Bone marrow (tissue), 2 donors: ENCODE results near the gene KCNJ4.

Source experiments
- DNase-seq, 2 donors: peaks; one replicate each; lab custom pipeline; 2025; lab: John Stamatoyannopoulos, UW

KCNJ4 gene

DNA sequence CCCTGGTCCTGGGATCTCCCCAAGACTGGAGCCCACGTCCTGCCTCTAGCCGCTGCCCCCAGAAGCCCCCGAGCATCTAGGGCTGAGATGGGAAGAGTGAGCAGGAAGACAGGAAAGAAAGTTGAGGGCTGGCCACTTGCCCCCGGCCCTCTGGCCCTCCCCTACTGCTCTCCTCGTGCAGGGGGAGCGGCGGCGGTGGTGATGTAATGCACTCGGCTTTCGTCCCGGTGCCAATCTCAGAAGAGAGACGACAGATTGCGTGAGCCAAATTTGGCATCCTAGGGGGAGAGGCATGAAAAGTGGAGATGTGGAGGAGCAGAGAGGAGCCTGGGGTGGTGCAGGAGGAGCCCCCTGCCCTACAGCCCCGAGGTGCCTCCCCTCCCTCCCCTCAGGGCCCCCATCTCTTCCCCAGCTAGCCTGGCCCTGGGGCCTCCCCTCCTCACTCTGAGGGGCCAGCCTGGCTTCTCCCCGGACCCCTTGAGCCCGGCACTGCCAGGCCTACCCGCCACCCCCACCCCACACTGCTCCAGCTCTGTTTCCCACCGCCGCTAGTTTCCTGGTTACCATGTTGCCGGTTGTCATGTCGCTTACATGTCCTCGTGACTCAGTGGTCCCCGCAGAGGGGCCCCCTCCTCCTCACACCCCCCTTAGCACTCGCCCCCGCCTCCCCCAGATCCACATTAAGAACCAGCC lies 2.5 kb downstream of the KCNJ4 start:
- no peak for DNase-seq

DNA sequence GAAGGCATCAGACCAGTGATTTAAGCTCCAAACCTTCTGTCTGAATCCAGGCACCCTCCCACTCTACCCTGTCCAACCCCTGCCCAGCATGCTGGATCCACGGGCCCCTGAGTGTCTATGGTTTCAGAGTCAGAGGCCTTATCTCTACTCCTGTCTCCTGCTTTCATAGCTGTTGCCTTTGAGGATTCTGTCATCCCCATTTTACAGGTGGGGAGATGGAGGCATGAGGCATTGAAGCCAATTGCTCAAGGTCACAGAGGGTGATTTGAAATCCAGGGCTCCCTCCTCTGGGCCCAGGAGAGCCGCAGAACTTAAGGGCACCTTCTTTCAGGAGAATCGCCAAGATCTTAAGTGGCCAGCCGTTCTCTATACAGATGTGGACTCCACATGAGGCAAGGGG lies 3.1 kb downstream of the KCNJ4 start:
- no peak for DNase-seq

DNA sequence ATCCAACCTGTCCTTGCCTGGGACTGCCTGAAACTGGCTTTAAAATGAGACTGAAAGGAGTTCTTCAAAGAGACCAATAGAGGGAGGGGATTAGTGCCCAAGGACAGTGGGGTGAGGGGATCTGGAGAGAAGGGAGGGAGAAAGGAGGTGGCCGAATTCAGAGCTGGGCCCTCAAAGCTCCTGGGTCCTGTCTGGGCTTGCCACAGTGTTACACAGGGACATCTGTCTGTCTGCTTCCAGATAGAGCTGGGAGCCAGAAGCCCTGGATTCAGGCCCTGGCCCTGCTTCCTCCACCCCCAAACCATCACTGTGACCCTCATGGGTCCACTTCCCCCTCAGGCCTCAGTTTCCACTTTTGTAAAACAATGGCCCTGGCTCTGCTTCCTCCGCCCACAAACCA lies 3.6 kb downstream of the KCNJ4 start:
- DNase-seq, result no peak

DNA sequence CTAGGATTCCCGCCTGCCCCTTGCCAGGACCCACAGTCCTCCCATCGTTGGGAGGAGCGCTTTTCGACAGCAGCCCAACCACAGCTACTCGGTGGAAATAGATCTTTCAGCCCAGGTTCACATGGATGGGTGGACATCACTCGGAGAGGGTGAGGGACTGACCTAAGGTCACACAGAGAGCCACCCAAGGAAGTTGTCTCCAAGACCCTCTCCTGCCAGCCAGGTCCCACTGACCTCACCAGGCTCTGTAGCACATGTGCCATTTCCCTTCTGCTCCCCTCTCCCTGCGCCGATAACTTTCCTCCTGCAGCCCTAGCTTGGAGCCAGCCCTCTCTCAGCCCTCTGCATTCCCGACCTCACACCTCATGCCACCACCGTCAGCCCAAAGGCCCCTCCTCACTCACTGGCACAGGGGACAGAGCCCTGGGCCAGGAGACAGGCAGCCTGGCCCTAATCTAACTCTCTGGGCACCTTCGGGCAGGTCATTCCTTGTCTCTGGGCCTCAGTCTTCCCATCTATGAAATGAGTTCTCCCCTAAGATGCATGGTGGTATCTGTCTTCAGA lies 4.7 kb downstream of the KCNJ4 start:
- DNase-seq, result no peak

DNA sequence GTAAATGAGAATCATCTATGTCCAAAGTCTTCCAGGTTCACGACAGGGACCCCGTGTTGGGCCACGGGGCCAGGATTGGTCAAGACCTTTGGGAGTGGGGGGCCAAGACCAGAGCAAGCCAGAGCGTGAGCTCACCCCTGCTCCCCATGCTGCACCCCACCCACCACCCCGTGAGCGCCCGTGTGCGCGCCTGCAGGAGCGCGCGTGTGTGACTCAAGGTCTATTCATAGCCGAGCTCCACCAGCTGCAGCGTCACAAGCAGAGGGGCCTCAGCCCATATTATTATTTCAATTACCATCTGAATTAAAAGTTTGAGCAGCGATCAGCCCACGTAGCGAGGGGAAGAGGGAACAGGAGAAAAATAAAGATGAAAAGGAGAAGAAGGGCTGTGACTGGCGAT lies 5.2 kb downstream of the KCNJ4 start:
- DNase-seq, result no peak

DNA sequence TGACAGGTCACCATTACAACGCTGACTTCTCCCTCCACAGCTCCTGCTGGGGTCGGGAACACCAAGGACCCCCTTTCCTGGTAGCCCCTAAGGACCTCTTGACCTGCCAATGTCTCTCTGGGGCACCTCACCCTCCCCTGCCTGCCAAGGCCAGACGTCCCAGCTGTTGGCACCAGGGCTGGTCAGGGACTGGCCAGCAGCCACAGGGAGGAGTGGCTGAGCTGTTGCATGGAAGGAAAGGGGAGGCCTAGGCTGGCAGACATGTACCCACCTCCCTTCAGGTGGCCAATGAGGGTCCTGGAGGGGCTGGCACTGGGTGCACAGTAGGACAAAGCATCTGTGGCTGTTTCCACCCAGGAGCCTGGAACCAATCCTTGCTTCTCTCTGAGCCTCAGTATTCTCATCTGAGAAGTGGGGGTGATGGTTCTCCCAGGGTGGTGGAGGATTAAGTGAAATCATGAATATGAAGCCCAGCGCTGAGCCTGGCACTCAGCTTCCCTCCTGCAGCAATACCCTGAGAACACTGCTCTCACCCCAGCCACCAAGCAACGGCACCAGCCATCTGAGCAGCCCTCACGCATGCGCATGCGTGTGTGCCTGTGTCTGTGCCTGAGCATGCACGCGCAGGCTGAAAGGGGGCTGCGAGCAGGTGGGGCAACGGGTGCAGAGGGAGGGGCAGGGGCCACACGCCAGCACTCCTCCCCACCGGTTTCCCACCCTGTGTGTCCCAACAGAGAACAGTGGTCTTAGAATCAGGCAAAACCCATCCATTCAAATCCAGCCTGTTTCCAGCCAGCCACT lies 5.9 kb downstream of the KCNJ4 start:
- DNase-seq, result no peak

DNA sequence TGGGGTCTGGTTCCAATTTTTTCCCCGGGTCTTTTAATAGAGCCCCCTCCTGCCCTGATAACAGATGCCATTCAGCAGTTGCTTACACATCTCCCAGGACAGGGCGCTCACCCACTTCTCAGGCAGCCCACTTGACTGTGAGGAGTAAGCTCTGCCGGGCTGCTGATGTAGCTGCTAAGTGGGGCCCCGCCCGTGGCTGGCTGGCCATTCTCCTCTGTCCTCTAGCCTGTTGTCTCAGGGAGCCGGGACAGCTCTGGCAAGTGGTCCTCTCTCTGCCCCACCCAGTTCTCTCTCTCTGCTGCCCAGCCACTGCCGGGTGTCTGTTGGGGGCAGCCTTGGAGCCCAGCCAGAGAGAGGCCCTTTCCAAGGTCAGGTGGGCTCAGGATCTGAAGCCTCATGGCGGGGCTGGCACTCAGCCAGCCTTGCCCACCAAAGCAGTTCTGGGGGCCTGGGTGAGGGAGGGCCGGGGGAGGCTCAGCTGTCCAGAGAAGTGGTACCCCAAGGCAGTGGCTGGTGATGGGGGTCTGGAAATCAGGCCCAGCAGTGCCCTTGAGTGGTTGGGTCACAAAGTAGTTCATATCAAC lies 8.9 kb downstream of the KCNJ4 start:
- no peak for DNase-seq

DNA sequence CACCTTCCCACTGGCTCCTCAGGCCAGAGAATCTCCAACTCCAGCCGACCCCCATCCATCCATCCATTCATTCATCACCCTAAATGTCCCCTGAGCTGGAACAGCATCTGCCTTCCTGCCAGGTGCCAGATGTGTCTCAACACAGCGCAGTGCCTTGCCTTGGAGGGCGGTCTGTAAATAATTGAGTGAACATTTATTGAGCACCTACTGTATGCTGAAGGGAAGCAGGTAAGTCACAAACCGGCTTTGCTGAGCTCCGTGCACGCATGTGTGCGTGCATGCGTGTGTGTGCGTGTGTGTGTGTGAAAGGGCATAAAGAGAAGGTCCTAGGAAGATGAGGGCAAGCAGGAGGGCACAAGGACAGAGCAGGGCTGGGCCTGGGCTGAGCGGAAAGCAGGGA lies 10.2 kb downstream of the KCNJ4 start:
- no peak for DNase-seq

DNA sequence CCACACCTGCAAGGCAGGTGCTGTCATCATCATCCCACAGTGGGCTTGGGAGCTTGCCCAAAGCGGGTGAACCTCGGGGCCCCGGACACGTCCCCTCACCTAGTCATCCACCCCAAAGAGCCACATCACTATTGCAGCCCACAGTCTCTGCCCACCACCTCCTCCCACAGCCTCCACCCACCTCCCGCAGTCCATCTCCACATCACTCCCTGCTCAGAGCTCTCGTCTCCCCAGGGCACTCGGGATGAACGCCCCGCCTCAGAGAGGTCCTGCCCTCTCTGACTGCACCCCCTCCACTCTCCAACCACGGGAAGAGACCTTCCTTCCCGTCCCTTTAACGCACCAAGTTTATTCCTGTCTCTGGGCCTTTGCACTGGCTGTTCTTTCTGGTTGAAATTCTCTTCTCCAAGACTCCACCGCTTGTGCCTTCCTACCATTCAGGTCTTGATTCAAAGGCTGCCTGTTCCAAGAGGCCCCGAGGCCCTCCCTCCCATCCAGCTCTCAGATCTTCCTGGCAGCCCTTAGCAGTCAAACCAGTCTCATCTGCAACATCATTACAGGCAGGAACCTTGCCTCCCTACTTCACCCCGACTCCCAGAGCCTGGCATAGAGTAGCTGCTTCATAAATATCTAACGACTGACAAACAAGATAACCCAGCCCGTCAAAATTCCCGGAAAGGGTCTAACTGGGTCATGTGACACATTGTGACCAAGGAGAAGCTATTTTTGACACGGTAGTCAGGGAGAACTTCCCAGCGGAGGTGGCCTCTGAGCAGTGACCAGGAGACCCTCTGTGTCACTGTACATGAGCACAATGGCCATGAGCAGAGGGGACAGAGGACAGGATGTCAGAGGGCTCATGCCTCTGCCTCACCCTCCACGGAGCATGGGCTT lies 11.1 kb downstream of the KCNJ4 start:
- DNase-seq, result no peak

DNA sequence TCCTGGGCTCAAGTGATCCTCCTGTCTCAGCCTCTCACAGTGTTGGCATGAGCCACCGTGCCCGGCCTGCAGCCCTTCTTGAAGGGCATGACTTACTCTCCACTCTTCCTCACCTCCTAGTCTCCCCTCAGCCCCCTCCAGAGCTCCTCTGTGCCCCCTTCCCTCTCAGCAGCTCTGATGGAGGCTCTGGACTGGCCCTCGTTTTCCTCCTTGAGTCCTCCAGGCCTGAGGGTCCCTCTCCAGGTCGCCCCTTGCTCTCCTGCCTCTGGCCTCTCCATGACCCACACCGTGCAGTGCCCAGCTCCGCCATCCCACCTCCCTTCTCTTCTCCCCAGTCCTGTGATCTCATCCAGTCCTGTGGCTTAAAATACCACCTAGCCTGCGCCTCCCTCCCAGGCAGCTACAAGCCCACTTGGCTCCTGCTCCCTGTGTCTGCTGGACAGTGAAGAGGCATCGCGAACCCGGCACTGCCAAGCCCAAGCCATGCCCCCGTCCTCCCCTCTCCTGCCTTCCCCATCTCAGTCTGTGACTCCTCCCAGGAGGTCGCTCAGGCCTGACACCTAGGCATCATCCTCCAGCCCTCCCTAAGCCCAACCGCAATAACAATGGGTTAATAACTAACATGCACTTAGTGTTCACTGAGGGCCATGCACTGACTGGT lies 11.9 kb downstream of the KCNJ4 start:
- no peak for DNase-seq

DNA sequence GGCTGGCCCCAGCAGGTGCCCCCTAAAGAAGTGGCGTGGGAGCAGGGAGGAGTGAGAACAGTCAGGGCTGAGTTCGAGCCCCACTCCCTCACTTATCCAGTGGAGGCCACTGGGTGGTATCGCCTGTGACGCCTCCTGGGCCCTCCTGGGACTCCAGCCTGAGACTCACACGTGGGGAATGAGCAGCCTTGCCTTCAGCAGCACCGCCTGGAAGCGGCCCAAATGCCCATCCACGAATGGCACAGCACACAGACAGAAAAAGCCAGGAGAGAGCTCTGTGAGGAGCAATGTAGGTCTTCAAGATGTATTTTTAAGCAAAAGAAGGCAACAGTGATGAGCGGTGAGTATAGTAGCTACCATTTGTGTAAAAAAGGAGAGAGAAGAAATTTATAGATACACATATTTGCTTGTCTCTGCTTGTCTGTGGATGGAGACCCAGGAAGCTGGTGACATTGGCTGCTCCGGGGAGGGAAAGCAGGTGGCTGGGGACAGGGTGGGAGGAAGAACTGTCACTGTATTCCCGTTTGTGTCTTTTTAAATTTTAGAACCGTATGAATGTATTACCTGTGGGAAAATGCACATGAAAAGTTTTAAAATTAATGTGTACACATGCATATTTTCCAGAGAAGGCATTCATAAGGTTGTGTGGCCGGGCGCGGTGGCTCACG lies 13.2 kb downstream of the KCNJ4 start:
- no peak for DNase-seq

DNA sequence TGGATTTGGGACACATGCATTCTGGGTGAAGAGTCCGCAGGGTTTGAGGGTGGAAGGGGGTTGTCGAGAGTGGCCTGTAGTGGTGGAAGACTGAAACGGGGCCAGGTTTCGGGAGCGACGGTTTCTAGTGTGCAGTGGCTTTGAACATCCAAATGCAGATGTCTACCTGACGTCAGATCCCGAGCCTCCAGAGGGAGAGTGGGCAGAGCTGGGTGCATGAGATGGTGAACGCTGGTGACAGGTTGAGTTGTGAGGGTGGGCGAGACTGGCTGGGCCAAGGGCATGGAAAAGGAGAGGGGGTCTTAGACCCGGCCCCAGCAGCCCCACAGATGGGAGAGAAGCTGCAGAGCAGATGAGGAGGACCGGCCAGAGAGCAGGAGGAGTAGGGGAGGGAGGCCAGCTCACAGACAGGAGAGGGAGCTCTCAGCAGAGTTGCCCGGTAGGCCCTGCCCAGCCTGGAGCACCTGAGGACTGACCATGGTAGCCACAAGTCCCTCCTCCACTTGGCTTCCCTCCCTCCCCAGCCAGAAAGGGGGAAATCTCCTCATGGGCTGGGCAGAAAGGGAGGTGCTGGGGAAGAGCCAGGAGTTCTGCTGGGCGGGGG lies 14.2 kb downstream of the KCNJ4 start:
- DNase-seq, result no peak

DNA sequence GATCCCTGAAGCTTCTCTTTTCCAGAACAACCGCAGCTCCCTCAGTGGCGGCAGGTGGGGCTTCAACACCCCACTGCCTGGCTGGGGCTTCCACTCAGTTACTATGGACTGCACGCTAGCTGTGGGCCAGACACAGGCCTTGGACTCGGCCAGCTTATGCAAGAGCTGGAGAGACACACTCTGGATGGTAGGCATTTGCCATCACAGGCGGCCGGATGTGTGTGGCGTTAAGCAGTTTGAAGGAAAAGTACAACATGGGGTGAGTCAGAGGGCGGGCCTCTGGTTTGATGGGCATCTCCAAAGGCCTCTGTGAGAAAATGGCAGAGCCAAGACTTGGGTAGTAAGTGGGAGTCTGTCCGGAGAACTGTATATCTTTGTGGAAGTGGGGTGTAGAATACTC lies 17.6 kb downstream of the KCNJ4 start:
- DNase-seq, result no peak

DNA sequence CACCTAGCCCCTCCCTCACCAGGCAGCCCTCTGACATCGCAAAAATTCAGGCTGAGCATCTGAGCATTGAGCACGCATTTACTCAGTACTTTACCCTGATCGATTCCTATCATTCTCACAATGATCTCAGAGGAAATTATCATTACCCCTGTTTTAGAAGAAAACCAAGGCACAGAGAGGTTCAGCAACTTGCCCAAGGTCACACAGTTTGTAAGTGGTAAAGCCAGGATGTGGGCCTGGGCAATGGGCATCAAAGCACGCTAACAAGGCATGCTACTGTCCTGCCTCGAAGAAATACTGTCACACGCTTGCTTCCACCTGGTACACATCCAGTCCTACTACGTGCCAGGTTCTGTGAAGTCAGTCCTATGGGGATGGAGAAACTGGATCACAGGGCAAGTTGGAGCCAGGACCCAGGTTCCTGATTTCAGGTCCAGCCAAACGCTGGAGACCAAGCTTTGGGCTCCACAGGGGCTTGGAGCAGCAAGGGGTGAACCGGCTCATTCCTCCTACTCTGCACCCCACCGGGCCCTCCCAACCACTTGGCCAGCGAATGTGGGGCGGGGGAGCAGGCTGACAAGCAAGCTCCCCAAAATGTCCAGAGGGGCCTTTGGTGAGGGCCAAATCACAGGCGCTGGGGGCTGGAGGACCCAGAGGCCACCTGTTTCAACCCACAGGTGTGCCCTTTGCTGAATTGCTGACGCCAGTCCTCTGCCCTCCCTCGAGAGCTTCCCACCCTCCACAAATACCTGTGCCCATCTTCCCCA lies 18.2 kb downstream of the KCNJ4 start:
- DNase-seq, result no peak

DNA sequence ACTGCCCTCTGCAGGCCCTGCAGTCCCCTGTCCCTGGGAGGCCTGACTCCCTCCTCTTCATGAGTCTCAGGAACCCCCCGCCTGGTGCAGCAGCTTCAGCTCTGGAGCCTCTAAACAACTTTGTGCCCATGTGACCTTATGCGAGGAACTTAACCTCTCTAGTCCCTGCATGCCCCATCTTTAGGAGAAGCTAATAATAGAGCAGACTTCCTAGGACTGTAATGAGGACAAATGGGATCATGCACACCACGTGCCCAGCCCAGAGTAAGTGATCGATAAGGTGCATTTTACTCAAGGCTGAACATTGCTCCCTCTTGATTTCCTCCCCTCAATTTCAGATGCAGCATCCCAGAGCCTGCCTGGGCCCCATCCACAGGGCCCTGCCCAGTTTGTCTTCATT lies 19.0 kb downstream of the KCNJ4 start:
- DNase-seq, result no peak

DNA sequence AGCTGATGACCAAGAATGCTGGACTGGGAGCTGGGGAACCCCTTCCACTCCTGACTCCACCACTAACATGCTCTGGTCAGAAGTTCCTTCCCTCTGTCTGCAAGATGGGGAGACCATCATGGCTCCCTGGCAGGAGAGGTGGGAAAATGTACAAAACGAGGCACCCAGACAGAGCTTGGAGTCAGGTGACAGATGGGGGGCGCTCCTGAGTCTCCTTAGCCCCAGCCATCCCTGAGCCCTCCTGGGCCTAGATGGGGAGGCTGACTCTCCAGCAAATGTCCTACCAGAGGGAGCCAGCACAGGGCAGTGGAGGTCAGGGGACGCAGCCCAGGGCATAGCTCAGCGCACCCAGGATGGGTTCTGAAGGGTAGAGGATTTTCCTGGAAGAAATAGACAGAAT lies 20.0 kb downstream of the KCNJ4 start:
- DNase-seq, result no peak

DNA sequence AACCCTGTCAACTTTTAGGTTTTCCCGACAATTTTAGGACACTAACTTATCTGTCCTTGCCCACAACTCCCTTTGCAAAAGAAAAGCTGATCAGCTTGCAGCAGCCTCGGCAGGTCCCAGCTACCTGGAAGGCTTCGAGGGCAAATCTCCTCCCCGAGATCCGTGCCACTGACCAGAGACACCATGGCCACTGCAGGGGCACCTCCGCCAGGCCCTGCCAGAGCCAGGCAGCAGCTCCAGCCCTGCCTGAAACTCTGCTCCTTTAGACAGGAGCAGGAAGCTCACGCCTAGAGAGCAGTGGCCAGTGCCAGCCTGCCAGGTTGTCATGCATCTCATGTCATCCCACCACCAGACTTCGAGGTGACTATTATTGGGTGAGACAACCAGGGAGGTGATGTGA lies 21.1 kb downstream of the KCNJ4 start:
- DNase-seq, result no peak

DNA sequence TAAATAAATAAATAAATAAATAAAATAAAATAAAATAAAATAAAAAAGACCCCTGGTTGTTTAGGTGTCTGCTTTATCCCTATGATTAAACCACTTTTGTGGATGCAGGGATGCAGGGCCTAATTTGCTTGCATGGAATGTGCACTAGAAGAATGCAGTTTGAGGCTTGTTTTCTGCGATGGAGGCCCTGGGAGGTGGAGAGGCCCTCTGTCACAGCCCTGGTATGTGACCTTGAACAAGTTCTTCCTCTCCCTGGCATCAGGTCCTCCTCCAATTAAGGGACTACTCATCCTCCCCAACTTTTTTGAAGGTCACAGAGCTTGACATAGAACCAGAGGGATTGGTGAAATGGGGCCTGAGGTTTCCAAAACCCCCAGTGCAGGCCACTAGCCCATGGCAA lies 22.7 kb downstream of the KCNJ4 start:
- no peak for DNase-seq

DNA sequence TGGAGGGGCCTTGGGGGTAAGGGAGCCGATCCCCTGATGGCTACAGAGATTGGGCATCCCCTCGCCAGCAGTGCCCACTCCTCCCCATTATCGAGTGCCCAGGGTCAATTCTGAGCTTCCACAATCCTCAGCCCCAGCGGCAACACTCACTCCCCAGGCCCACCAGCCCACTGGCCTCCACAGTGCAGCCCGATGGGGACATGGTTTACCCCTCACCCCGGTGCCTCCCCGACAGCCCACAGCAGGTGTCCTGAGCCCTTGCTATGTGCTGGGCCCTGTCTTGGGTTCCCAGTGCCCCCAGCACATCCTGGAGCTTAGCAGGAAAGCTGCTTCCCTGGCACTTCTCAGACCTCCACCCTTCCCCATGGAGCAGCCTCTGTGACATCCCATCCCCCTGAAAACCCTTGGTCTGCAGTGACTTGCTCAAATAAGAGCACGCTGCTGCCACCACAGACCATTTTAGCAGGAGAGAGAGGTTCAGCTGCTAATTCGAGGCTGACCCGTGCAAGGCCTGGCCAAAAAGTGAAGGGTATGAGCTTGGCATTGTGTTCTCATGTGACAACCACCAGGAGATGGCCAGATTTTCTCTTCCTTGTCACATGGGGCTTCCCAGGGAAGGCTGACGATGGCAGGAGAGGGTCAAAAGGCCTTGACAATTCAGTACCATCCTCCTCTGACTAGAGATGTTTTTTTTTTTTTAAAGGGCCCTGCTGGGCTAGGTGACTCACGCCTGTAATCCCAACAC lies 23.6 kb downstream of the KCNJ4 start:
- no peak for DNase-seq
